HepG2 (cell line): ENCODE results near the gene NUFIP2. TPM values are rescaled to one million over a fixed set of nuclear protein-coding genes. Genes with fewer than 3 reads are reported as not detected.

Source experiments
- ATAC-seq: fragments of 200-7000 bp; cut with Tn5 transposase; 3 replicates; pipeline ENCODE4 v1.9.1; 2020; ENCODE audit warnings: mild to moderate bottlenecking, moderate library complexity
- BruUV-seq: library from RNA; stranded (reverse); fragments of 400-500 nt; replicated peaks from 2 replicates; lab custom pipeline; 2021; lab: Mats Ljungman, UMichigan
- CTCF ChIA-PET: fragments of 300-600 bp; formaldehyde crosslinking; extraction: SDS; loops from one replicate; lab custom pipeline; 2021; ENCODE audit warnings: low total read pairs, inconsistent platforms, low intra/inter-chr PET ratio; lab: Yijun Ruan, JAX
- POLR2A ChIA-PET: fragments of 350-600 bp; sonication (Branson Sonifier 250); formaldehyde crosslinking; loops from one replicate; lab custom pipeline; 2020; ENCODE audit warnings: antibody characterized with exemption, inconsistent platforms; lab: Yijun Ruan, JAX
- DNase-seq: peaks from one replicate; pipeline ENCODE4 v3.0.0-alpha.2; 2015; ENCODE audit warnings: low spot score
- FAIRE-seq: peaks from 3 replicates; lab custom pipeline; 2011; peaks lifted over from hg19 to GRCh38; lab: Jason Lieb, UNC
- H2AFZ ChIP-seq: one replicate; pipeline ENCODE4 v1.6.1; 2011; ENCODE audit warnings: low read length, inconsistent platforms
- H3K27ac ChIP-seq: fragments of 300-600 bp; 3 replicates; pipeline ENCODE4 v1.8.0; 2011; ENCODE audit warnings: mixed run types, mild to moderate bottlenecking, mixed read lengths, low read length, inconsistent platforms; ENCODE audit not compliant: insufficient read depth; ENCODE audit errors: extremely low read length
- H3K27me3 ChIP-seq, 2 experiments: fragments of 200-600 bp in 1 of 2; 2 replicates in 1 of 2; 3 replicates in 1 of 2; pipeline versions ENCODE4 v1.6.0 to v1.8.0; 2011; ENCODE audit warnings: low read length in 2 of 2, mild to moderate bottlenecking in 2 of 2, moderate library complexity in 2 of 2, inconsistent platforms in 1 of 2; ENCODE audit not compliant: insufficient read depth in 2 of 2, control insufficient read depth in 1 of 2
- H3K36me3 ChIP-seq, 2 experiments: fragments of 200-600 bp in 1 of 2; replicated peaks in 1 of 2; 2 replicates in 1 of 2; 3 replicates in 1 of 2; pipeline versions ENCODE4 v1.5.1 to v1.8.0; 2011; ENCODE audit warnings: low read length in 2 of 2, inconsistent platforms in 1 of 2; ENCODE audit not compliant: insufficient read depth in 2 of 2, control insufficient read depth in 1 of 2
- H3K4me1 ChIP-seq: 2 replicates; pipeline ENCODE4 v1.5.1; 2012; ENCODE audit warnings: low read length, inconsistent platforms; ENCODE audit not compliant: insufficient read depth
- H3K4me2 ChIP-seq: 2 replicates; pipeline ENCODE4 v1.6.0; 2011; ENCODE audit warnings: low read depth, low read length, inconsistent platforms
- H3K4me3 ChIP-seq, 3 experiments: fragments of 200-600 bp in 1 of 3; sonication (generic), shearing (Covaris generic) in 1 of 3; replicated peaks in 1 of 3; 2 replicates each; pipeline ENCODE4 v1.5.1; 2011 to 2016; ENCODE audit warnings: low read length in 3 of 3, inconsistent platforms in 2 of 3, low read depth in 2 of 3, mild to moderate bottlenecking in 2 of 3, control low read depth in 1 of 3, mixed read lengths in 1 of 3; ENCODE audit not compliant: insufficient read depth in 1 of 3
- H3K79me2 ChIP-seq: one replicate; pipeline ENCODE4 v1.6.1; 2011; ENCODE audit warnings: low read length, inconsistent platforms; ENCODE audit not compliant: insufficient read depth
- H3K9ac ChIP-seq: 2 replicates; pipeline ENCODE4 v1.6.0; 2011; ENCODE audit warnings: mild to moderate bottlenecking, low read depth, low read length, inconsistent platforms; ENCODE audit not compliant: insufficient read depth
- H3K9me3 ChIP-seq: 2 replicates; pipeline ENCODE4 v1.5.1; 2012; ENCODE audit warnings: mild to moderate bottlenecking, low read length
- H4K20me1 ChIP-seq: 2 replicates; pipeline ENCODE4 v1.6.0; 2011; ENCODE audit warnings: inconsistent platforms, mild to moderate bottlenecking, low read length, moderate library complexity; ENCODE audit not compliant: insufficient read depth
- HNRNPK ChIP-seq: fragments of 200-400 bp; formaldehyde crosslinking; IDR thresholded peaks from 2 replicates; pipeline ENCODE4 v1.6.1; 2018; ENCODE audit warnings: low read length, low read depth, moderate library complexity, mild to moderate bottlenecking; ENCODE audit not compliant: poor library complexity, severe bottlenecking
- MEIS1 ChIP-seq: sonication (generic); formaldehyde crosslinking; IDR thresholded peaks from 2 replicates; pipeline ENCODE4 v1.9.0; 2021; ENCODE audit warnings: mild to moderate bottlenecking, missing genetic modification reagents, moderate library complexity, borderline replicate concordance
- MTA1 ChIP-seq: sonication (generic); formaldehyde crosslinking; IDR thresholded peaks from 2 replicates; pipeline ENCODE4 v1.4.0; 2020; ENCODE audit warnings: missing genetic modification reagents, mild to moderate bottlenecking, borderline replicate concordance
- MYNN ChIP-seq: sonication (generic); formaldehyde crosslinking; IDR thresholded peaks from 2 replicates; pipeline ENCODE4 v1.4.0; 2020; ENCODE audit warnings: mild to moderate bottlenecking, low read depth, missing genetic modification reagents
- PHF5A ChIP-seq: IDR thresholded peaks from one replicate; pipeline ENCODE4 v1.6.1; 2018; ENCODE audit warnings: low read depth, missing genetic modification reagents; ENCODE audit not compliant: unreplicated experiment
- WIZ ChIP-seq: sonication (generic); formaldehyde crosslinking; IDR thresholded peaks from 2 replicates; pipeline ENCODE4 v1.5.1; 2020; ENCODE audit warnings: mild to moderate bottlenecking, missing genetic modification reagents
- ZNF337 ChIP-seq: sonication (generic); formaldehyde crosslinking; IDR thresholded peaks from 2 replicates; pipeline ENCODE4 v1.5.1; 2020; ENCODE audit warnings: missing genetic modification reagents, low read depth, mild to moderate bottlenecking, borderline replicate concordance
- WGBS: methylation state at CpG from one replicate; pipeline ENCODE4 v1.1.6; 2017; ENCODE audit warnings: low lambda C conversion rate; 5-methylcytosine and 5-hydroxymethylcytosine counted together
- in situ Hi-C: cut with HindIII; loops from 2 replicates; pipeline ENCODE4 v1.10.0; 2017; ENCODE audit warnings: low pct_unique_long_range_greater_than_20kb; ENCODE audit not compliant: extremely low pct_ligation_motif_present
- intact Hi-C: fragments of 100-400 bp; cut with micrococcal nuclease; formaldehyde crosslinking; loops from one replicate; pipeline ENCODE4 v1.10.0; 2022; ENCODE audit not compliant: unreplicated experiment
- polyA plus RNA-seq, 8 experiments: library from polyadenylated mRNA; depleted of rRNA in 3 of 8; stranded (reverse) in 7 of 8; unstranded in 1 of 8; fragments of >200 nt; fragmentation: Illumina TruSeq in 4 of 8; extraction: Trizol in 4 of 8; gene quantifications; 2 replicates each; pipeline versions ENCODE4 v1.2.1 to v1.2.3, GENCODE V29; 2011 to 2016; ENCODE audit warnings: low read depth in 4 of 8, missing spikeins in 1 of 8, mixed read lengths in 1 of 8; ENCODE audit not compliant: insufficient read depth in 1 of 8
- total RNA-seq, 5 experiments: library from RNA; depleted of rRNA; stranded (reverse); fragments of >200 nt; fragmentation: Illumina TruSeq; extraction: Trizol; gene quantifications; 2 replicates each; pipeline ENCODE4 v1.2.3, GENCODE V29; 2016; ENCODE audit warnings: low read depth in 1 of 5
- TF ChIP-seq, protein P1 (sequence below): sonication (generic); formaldehyde crosslinking; IDR thresholded peaks from 2 replicates; pipeline ENCODE4 v1.5.1; 2020; ENCODE audit warnings: mild to moderate bottlenecking, missing genetic modification reagents, moderate library complexity

NUFIP2 gene
- total and polyA plus RNA-seq, 2 of the 13 experiments (the other 11 are each of a cell fraction or from before 2014, with no cell fraction given) = 10.3 to 30.8 TPM

GRCh38 chr17:29255926-29256522, 37.9 kb downstream of the NUFIP2 start:
- Histone ChIP-seq H3K9me3 (no peaks in the 10 kb centered on the region), H3K4me1 (no peaks in the 10 kb centered on the region), H3K27me3 (no peaks in the 10 kb centered on the region), H3K27ac (no peak overlapping the region), H2AFZ (no peak overlapping the region), H3K9ac (no peak overlapping the region), H3K79me2 (no peaks in the 10 kb centered on the region), H3K36me3 (peaks cover 0 to 11% of the 10 kb centered on the region in 2 experiments; a peak in 1 of 5 replicates), H3K4me2 (no peak overlapping the region), H4K20me1 (peaks cover 3% of the 10 kb centered on the region; the same call in 1 of the 2 replicates), H3K4me3 (no peak overlapping the region)
- TF ChIP-seq PHF5A (CRISPR knock-in tag) (no peak), ZNF337 (CRISPR knock-in tag) (no peak), MTA1 (CRISPR knock-in tag) (no peak), MEIS1 (CRISPR knock-in tag) (no peak), MYNN (CRISPR knock-in tag) (no peak), WIZ (CRISPR knock-in tag) (no peak), HNRNPK (no peak)
- TF ChIP-seq, protein P1, sequence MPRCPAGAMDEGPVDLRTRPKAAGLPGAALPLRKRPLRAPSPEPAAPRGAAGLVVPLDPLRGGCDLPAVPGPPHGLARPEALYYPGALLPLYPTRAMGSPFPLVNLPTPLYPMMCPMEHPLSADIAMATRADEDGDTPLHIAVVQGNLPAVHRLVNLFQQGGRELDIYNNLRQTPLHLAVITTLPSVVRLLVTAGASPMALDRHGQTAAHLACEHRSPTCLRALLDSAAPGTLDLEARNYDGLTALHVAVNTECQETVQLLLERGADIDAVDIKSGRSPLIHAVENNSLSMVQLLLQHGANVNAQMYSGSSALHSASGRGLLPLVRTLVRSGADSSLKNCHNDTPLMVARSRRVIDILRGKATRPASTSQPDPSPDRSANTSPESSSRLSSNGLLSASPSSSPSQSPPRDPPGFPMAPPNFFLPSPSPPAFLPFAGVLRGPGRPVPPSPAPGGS (CRISPR knock-in tag) = no peak
- in situ Hi-C loops = no loop called here
- no peak for FAIRE-seq
- CTCF ChIA-PET = no interaction called here
- intact Hi-C loops = no loop called here
- ATAC-seq = no peak
- no peak for DNase-seq
- POLR2A ChIA-PET = interaction anchor here (1.0 to 1.6 kb wide), 2 partner anchors 15 to 38 kb away, joined by 3 to 5 read pairs; partner anchors contain the start of gene NUFIP2
- 93% methylated on average over 4 of the region's 4 CpGs for WGBS
- no TSS peak for BruUV-seq
